Coronary artery (tissue), 2 donors: ENCODE results near the gene DRG1.
"Not testable (repeated sequence)": the region's sequence is repeated elsewhere in the genome, so short reads cannot be mapped to it uniquely, and the experiment has no call there.

Experiments
- DNase-seq: peaks from one replicate; pipeline ENCODE4 v3.0.0-alpha.2; 2017; ENCODE audit warnings: low spot score
- H3K27ac ChIP-seq, 2 donors: fragments of 200-600 bp; sonication (generic); one replicate each; pipeline ENCODE4 v1.5.1; 2016 to 2019
- H3K4me3 ChIP-seq: fragments of 200-600 bp; sonication (generic); 2 replicates; pipeline ENCODE4 v1.5.1; 2016; ENCODE audit warnings: mild to moderate bottlenecking, moderate library complexity
- CTCF ChIP-seq: fragments of 200-600 bp; sonication (generic); IDR thresholded peaks from one replicate; pipeline ENCODE4 v1.5.1; 2019; ENCODE audit warnings: antibody characterized with exemption

DRG1 gene

GRCh38 chr22:31481129-31481528 lies 81.7 kb downstream of the DRG1 start:
- no peak overlapping the region for H3K27ac ChIP-seq
- no peak for DNase-seq
- H3K4me3 ChIP-seq: no peak overlapping the region
- no peak for TF ChIP-seq CTCF

GRCh38 chr22:31482470-31482869 lies 83.1 kb downstream of the DRG1 start:
- H3K4me3 ChIP-seq, DNase-seq, H3K27ac ChIP-seq: not testable (repeated sequence)
